SKM-1 (cell line): Measurements from ENCODE around the gene OR5AU1.

Experiments
- DNase-seq: peaks from one replicate; lab custom pipeline; 2025; ENCODE audit not compliant: unreplicated experiment; lab: John Stamatoyannopoulos, UW

OR5AU1 gene

DNA sequence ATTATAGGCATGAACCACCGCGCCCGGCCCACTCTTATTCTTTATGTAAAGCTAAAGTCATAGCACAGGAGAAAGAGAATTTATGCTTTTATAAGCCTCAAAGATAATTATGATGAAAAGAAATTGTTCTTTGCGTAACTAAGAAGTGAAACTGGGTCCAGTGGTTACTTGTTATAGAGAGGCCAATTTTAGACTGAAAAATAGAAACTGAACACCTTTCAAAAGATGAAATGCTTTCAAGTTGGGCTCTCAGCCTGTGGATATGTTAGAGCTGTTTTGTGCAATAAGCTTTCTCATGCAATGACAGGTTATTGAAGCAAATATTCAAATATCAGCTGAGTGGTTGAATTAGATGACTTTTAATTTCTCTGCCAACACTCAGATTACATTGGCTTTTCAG, 47.1 kb downstream of the OR5AU1 start:
- no peak for DNase-seq

DNA sequence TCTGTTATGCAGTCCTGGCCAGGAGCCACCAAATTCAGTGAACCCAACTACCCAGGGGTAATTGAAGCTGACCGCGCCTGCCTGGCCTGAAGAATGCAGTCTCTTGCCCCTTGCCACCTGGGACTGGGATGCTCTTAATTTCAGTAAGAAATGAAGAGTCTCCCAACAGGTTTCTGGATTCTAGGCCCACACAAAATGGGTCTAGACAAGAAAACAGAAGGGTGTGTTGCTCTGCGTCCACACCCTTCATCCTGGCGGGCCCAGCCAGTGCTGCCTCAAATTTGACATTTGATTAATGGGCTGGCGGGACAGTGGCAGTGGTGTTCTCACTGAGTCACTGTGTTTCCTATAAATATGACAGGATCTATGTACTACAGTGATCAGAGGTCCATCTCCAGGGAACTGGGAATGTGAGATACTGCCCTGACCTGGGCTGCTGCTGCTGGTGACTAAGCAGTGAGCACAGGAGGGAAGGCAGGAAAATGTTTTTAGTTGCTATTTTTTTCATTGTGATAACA, 48.5 kb downstream of the OR5AU1 start:
- no peak for DNase-seq

DNA sequence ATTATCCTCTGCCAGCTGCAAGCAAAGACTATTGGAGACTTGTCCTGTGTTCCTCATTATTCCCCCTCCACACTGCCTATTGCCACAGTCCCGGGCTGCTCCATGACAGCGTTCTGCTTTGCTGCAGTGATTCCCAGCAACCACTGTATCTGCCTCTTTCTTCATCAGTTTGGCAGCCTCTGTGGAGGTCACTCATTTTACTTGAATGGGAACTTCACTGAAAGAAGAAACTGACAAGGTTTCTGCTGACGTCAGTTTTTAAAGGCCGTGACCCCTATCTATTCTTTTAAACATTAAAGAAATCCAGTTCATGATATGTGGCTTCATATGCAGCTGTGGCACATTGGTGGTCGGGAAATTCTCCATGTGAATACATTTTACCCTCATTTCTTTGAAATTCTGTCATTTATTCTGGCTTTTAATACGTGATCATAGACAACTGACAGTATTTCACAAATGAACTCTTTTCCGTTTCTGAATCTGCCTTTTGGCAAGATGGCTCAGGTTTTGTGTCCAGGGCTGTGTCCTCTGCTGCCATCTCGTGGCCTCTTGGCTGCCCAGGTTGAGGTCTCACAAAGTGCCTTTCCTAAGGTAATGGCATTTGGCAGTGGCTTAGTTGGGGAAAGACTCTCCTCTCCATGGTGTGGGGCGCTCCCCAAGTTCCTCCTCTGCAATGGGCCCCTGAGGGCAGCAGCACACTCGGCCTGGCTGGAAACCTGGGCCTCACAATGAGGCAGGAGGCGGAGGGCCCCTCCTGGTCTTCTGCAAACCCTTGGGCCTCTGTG, 49.2 kb downstream of the OR5AU1 start:
- peak; percentile 6 for DNase-seq

DNA sequence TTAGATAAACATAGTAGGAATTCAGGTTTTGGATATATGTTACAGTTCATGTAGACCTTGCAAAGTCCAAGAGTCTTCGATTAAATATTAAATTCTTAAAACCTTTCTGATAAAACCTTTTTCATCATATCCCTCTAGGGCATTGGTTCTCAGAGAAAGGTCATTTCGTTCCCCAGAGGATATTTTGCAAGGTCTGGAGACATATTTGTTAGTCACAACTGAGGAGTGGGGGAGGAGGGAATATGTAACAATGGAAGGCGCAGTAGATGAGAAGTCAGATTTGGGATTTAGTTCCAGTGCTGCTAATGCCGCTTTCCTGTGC, 49.7 kb downstream of the OR5AU1 start:
- DNase-seq: peak; percentile 4

DNA sequence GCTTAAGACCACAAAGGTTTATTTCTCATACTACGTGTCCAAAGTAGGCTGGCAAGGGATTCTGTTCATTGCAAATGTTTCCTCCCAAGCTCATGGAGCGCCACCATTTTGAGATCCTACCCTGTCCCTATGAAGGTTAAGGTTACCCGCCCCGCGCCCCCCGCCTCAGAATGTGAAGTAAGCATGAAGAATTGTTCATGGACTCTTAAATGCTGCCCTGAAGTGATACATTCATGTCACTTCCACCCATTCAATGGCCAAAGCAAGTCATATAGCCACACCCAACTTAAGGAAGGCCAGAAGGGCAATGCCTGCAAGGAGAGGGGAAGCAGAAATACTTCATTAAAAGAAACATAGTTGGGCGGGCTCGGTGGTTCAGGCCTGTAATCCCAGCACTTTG, 50.8 kb downstream of the OR5AU1 start:
- DNase-seq: no peak
